Stimulated activated CD4-positive, alpha-beta T cell treated with anti-CD3 and anti-CD28 coated beads, Interleukin-1b, Interleukin-23, amount 100 ng/mL, for 4 hours (primary cell): ENCODE measurements around the gene SERPINA1.

Experiments used
- DNase-seq, 2 donors: peaks; one replicate each; pipeline ENCODE4 v3.0.0-alpha.2; 2020; ENCODE audit warnings: low read depth in 2 of 2

The SERPINA1 gene

DNA sequence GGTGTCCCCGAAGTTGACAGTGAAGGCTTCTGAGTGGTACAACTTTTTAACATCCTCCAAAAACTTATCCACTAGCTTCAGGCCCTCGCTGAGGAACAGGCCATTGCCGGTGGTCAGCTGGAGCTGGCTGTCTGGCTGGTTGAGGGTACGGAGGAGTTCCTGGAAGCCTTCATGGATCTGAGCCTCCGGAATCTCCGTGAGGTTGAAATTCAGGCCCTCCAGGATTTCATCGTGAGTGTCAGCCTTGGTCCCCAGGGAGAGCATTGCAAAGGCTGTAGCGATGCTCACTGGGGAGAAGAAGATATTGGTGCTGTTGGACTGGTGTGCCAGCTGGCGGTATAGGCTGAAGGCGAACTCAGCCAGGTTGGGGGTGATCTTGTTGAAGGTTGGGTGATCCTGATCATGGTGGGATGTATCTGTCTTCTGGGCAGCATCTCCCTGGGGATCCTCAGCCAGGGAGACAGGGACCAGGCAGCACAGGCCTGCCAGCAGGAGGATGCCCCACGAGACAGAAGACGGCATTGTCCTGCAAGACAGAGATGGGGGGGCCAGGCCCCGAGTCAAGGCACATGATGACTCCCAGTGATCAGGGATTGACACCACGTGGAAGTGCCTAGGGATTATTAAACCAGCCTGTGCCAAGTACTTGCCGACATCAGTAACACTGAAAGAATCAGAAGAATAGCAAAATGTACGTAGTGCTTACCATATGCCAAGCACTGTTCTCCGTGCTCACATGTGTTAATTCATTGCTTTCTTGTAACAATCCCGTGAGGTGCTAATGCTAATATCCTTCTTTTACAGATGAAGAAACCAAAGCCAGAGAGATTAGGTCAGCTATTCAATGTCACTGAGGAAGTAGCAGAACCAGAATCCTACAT lies 5.4 kb downstream of the SERPINA1 start:
- DNase-seq = no peak

DNA sequence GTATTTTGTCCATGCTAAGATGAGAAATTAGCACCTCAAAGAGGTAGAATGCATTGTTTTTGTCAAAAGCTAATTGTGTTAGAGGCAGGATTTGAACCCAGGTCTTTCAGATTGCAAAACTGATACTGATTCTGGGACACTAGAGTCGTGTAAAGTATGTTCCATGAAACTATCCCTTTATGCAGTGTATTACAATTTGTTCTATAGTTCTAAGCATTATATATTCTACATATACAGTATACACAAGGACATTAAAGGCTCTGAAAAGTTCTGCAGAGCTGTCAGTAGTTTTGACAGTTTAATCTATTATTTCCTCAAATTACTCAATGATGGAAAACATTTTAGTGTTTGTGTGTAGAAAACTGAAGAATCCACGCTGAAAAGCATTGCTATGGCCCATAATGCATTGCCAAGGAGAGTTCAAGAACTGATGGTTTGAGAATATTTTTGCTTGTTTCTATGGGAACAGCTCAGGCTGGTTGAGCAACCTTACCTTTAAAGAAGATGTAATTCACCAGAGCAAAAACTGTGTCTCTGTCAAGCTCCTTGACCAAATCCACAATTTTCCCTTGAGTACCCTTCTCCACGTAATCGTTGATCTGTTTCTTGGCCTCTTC lies 6.2 kb downstream of the SERPINA1 start:
- no peak for DNase-seq

DNA sequence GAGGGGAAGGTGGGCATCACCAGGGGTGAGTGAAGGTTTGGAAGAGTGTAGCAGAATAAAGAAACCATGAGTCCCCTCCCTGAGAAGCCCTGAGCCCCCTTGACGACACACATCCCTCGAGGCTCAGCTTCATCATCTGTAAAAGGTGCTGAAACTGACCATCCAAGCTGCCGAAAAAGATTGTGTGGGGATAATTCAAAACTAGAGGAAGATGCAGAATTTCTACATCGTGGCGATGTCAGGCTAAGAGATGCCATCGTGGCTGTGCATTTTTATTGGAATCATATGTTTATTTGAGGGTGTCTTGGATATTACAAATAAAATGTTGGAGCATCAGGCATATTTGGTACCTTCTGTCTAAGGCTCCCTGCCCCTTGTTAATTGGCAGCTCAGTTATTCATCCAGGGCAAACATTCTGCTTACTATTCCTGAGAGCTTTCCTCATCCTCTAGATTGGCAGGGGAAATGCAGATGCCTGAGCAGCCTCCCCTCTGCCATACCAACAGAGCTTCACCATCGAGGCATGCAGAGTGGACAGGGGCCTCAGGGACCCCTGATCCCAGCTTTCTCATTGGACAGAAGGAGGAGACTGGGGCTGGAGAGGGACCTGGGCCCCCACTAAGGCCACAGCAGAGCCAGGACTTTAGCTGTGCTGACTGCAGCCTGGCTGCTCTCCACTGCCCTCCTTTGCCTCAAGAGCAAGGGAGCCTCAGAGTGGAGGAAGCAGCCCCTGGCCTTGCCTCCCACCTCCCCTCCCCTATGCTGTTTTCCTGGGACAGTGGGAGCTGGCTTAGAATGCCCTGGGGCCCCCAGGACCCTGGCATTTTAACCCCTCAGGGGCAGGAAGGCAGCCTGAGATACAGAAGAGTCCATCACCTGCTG lies 7.0 kb downstream of the SERPINA1 start:
- no peak for DNase-seq

DNA sequence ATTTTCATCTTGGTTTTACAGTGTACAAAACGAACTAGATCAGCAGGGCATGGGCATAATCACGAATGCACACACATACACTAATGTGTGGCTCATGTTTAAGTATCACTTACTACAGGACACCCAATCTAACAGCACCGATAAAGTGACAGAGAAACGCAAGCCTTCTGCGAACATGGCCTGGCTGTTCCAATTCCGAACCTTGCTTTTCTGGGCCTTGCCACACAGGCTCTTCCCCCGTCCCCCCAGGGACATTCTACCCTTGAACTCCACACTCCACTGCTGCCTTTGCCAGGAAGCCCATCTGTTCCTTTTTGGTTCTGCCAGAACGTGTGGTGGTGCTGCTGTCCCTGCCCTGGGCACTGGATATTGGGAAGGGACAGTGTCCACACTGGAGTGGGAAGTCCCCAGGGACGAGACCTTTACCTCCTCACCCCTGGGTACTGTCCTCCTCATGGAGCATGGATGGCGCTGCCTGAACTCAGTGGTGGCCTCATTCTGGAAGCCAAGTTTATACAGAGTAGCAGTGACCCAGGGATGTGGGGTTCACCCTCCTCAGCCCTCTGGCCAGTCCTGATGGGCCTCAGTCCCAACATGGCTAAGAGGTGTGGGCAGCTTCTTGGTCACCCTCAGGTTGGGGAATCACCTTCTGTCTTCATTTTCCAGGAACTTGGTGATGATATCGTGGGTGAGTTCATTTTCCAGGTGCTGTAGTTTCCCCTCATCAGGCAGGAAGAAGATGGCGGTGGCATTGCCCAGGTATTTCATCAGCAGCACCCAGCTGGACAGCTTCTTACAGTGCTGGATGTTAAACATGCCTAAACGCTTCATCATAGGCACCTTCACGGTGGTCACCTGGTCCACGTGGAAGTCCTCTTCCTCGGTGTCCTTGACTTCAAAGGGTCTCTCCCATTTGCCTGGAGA lies 7.9 kb downstream of the SERPINA1 start:
- no peak for DNase-seq

DNA sequence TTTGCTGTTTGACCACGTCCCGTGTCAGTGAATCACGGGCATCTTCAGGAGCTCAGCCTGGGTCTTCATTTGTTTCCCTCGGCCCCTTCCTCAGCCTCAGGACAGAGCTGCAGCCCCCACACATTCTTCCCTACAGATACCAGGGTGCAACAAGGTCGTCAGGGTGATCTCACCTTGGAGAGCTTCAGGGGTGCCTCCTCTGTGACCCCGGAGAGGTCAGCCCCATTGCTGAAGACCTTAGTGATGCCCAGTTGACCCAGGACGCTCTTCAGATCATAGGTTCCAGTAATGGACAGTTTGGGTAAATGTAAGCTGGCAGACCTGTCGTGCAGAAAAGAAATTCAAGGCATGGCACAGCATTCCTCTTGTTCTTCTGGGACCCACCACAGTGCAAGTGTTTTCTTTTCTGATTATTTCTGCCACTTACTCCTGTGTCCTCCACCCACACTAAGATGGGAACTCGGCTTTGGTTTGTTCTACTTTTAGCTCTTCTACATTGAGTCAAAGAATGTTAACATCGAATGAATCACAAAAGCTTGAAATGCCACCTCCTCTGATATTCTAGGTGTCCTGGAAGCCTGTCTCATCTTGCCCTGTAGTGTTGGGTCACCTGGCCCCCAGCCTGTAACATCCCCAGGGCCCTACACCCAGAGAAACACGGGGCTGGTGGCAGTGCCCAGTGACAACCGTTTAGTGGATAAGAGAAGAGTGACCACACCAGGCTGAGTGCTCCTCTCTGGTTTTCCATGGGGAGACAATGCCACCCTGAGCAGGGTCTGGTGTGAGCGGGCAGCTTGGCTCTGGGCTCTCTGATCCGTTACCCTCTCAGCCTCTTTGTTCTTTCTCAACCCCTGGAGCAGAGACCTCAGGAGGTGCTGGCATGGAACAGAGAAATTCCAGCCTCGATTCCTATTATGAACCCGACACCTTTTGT lies 8.8 kb downstream of the SERPINA1 start:
- DNase-seq = no peak

DNA sequence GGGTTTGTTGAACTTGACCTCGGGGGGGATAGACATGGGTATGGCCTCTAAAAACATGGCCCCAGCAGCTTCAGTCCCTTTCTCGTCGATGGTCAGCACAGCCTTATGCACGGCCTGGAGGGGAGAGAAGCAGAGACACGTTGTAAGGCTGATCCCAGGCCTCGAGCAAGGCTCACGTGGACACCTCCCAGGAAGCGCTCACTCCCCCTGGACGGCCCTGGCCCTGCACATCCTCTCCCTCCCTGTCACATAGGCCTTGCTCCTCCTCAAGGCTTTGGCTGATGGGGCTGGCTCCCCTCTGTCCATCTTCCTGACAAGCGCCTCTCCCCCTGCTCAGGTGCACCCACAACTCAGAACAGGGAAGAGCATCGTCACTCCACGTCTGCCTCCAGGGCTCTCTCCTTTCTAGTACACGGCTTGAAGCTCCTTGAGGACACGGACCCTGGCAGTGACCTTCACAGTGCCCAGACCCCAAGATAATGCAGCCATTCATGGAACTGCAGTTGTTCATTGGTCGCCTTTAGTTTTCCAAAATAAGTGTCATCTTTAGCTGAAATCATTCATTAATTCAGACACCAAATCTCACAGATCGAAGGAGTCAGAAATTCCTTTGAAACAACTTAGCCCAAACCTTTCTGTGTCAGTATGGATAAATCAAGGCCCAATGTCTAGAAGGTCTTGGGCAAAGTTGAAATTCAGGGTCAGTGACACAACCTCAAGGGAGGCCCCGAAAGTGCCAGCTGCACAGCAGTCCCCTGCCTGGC lies 9.7 kb downstream of the SERPINA1 start:
- no peak for DNase-seq

DNA sequence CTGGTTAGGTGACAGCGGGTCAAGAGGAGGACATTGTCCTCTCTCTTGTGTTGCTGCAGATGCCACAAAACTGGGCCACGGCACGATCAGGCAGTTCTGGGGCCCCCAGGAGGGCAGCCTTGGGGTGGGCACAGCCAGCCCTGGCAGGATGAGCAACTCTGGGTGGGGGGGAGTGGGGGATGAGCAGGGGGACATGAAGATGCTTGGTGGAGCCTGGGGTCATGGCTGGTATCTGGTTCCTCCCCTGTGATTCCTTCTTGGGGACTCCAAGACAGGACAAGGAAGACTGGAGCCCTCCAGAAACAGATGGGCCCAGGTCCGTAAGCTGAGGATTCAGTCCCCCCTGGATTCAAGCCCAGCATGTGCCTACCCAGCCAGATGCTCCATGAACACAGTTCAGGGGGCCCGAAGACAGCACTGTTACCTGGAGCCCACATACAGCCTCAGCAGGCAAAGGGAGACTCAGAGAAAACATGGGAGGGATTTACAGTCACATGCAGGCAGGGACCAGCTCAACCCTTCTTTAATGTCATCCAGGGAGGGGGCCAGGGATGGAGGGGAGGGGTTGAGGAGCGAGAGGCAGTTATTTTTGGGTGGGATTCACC lies 10.4 kb downstream of the SERPINA1 start:
- DNase-seq = no peak

DNA sequence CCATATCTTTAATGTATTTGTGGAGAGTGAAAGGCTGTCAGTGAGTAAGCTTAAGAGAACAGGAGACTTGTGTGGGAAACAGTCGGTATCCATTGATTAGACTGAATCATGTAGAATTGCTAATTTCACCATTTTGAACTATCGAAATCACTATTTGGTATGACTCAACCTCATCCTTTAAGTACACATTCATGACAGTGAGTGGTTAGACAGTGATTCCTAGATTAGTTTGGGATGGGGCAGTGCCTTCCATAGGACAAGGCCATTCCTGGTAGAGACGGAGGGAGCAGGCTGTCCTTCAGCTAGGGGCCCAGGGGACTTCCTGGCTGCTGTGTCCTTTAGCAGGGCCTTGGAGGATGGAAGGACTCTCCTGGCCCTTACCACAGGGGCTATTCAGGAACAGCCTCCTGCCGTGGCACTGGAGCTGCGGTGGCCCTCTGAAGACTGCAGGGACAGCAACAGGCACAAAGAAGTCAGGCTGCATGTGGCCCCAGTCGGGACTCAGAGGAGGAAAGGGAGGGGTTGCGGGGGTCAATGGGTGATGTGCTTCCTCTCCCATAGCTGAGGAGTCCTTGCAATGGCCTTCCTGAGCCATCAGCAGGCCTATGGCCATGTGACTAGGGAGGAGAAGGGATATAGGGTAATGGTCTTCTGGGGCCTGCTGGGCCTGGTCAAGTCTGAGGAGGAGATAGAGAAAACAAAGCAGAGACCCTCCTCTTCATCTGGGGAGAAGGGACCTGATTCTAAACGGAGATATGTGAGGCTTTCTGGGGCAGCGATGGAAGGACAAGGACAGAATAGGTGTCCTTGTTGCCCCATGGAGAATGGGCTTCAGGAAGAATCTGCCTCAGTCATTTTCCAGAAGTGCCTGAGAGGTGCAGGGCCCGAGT lies 11.2 kb downstream of the SERPINA1 start:
- DNase-seq = no peak

DNA sequence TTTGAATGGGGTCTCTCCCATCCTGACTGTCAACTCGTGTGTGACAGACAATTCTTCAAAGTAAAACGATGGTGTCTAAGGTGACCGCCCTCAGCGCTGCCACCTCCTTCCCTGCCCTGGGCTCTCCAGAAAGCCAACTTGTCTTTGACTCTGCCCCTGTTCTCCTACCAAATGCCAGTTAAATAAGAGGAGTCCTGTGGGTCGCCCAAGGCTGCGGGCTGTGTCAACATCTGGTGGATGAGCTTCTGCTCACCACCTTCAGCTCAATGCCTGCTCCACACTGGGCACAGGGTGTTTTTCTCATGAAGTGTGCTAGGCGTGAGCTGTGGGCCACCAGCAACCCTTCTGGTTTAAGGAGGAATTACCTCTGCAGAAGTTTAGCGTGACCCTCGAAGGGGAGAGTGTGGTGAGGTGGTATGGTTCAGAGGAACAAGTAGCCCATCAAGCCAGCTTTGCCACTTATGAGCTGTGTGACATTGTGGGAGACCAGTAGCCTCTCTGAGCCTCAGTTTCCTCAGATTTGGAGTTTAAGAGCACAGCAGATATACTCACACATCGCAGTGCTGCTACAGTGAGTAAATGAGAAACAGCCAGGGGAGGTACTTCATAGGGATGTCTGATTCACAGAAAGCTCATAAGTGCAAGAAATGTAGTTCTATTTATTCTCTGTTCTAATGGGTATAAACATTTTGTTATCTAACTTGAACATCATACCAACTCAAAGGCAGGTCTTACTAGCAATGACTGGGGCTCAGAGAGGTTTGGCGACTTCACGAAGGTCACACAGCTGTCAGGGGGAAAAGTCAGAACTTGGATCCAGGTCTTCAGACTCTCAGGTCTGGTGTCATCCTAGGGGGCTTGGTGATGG lies 12.1 kb downstream of the SERPINA1 start:
- DNase-seq = no peak

DNA sequence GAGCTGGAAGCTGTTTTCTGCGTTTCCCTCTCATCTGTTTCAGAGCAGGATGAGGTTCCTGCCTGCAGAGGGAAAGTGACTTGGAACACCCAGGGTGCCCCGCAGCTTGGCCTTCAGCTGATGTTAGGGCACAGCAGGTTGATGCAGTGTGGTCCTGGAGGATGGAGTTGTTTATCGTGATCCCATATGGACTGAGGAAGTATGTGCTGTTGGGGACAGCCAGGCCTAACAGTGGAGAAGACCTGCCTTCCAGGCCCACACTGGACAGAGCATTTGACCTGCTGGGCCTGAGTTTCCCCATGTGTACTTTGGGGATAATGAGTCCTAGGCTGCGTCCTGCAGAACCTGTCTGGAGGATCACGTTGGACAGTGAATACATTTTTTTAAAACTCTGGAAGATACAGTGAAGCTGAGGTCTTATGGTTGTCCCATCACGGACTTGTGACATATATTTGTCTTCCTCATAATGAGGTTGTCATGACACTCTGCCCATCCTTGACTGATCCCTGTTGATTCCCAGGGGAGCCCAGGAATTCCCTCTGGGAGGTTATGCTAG lies 12.8 kb downstream of the SERPINA1 start:
- DNase-seq = no peak

DNA sequence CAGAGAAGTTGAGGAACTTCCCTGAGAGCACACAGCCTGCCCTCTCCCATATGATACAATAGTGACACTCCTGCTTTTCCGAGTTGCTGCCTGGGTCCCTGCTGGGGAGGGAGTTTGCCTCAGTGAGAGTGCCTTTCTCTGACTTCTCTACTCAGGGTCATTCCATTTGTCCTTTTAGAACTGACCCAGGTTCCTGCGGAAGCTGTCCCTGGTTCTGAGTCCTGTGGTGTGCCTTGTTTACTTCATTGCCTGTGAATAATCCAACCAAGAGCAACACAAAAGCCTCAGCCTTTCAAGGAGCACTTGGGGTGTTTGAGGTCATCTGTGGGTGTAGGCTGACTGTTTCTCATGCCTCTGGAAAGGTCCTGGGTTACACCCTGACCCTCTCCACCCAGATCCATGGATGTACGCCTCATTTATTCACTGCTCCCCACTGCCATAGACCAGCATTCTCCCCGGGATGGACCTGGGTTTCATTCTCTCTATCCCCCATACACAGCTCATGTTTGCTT lies 13.6 kb downstream of the SERPINA1 start:
- DNase-seq = no peak

DNA sequence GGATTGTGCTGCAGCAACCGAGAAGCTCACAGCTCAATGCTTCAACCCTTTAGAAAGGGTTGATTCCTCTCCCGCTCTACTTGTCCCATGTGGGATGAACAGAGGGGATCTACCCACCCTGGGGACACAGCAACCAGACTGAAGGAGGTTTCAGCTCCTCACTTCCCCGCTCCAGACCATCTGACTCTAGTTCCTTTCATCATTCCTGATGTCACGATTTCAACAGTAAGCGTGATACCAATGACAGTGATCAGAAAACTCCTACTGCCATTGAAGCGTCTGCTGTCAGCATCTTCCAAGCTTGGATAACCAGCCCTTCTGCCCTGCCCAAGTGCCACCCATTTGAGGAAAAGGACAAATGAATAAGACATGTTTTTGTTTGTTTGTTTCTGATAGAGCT lies 14.3 kb downstream of the SERPINA1 start:
- DNase-seq = no peak

DNA sequence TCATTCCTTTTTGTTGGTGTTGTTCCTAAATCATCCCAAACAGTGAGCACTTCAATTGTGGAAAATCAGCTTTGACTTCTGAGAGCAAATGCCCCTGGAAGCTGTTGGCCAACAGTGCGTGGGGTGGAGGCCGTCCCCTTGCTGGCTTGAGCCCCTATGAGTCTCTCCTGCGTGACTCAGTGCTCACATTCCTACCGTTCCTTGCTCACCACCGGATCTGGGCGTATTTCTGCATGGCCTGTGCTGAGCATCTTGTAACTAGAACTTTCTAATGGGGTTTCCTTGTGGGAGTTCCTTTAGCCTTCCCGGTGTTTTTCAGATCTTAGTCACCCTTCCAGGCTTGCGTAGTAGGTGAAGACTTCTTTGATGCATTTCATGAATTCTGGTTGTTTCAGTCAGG lies 14.7 kb downstream of the SERPINA1 start:
- DNase-seq = no peak

DNA sequence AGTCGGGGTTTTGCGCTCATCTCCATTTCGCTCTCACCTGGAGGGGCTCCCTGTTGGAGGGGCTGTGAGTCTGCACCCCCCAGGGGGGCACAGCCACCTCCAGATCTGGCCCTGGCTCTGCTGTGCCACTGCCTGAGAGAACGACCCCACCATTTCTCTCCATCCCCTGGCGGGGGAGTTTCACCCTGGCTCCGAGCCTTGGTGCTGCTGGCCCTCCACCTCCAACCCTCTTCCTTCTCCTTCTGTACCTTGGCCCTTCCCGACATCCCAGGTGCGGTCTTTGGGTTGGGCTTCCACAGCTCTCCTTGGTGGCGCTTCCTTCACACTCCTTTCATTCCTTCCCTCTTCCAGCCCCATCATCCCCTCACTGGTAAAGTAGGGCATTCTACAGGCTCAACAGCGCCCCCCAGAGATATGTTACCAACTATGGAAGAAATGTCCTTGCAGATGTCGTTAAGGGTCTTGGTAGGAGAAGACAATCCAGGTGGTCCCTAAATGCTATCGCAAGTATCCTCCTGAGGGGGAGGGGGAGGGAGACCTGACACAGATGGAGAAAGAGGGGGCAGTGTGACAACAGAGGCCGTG lies 16.3 kb downstream of the SERPINA1 start:
- DNase-seq = no peak

DNA sequence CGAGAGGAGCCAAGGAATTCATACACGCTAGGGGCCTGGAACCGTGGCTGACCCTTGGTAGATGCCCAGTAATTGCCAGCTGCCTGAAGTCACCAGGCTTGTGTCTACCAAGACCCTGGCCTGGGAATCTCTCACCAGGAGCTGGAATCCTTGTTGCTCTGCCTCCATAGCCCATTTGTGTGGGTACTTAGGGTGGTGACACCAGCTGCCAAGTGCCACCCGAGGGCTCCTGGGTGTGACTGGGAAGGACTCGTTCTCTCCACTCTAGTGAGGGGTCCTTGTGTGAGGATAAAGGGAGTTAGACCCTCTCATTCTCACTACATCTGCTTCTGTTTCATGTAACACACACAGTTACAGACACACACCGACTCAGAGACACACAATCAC lies 17.9 kb downstream of the SERPINA1 start:
- no peak for DNase-seq
